Astrocyte (in vitro differentiated cells and primary cell): Measurements from ENCODE around the gene BIRC7.

Source experiments
- CTCF ChIP-seq: IDR thresholded peaks from 2 replicates; pipeline ENCODE4 v1.5.1; 2011; ENCODE audit warnings: low read depth, mild to moderate bottlenecking, inconsistent platforms, low read length, moderate library complexity; ENCODE audit not compliant: insufficient read depth
- EZH2 ChIP-seq: IDR thresholded peaks from 2 replicates; pipeline ENCODE4 v1.6.1; 2012; ENCODE audit warnings: mild to moderate bottlenecking, low read length, inconsistent platforms; ENCODE audit not compliant: insufficient read depth

- TF ChIP-seq EZH2 (no peak), CTCF (no peak)
Measured at GRCh38 chr20:63226042-63226943, 9.4 kb upstream of the BIRC7 start.
